ENCODE measurements around the gene SYNPO.
A peak's percentile ranks its signal among the peaks of the same experiment; 100 is the strongest.

Gene SYNPO, protein sequence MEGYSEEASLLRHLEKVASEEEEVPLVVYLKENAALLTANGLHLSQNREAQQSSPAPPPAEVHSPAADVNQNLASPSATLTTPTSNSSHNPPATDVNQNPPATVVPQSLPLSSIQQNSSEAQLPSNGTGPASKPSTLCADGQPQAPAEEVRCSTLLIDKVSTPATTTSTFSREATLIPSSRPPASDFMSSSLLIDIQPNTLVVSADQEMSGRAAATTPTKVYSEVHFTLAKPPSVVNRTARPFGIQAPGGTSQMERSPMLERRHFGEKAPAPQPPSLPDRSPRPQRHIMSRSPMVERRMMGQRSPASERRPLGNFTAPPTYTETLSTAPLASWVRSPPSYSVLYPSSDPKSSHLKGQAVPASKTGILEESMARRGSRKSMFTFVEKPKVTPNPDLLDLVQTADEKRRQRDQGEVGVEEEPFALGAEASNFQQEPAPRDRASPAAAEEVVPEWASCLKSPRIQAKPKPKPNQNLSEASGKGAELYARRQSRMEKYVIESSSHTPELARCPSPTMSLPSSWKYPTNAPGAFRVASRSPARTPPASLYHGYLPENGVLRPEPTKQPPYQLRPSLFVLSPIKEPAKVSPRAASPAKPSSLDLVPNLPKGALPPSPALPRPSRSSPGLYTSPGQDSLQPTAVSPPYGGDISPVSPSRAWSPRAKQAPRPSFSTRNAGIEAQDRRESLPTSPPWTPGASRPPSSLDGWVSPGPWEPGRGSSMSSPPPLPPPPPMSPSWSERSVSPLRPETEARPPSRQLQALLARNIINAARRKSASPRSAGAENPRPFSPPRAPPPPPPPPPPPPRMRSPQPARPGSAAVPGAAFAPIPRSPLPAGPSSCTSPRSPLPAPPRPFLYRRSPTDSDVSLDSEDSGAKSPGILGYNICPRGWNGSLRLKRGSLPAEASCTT

DNA sequence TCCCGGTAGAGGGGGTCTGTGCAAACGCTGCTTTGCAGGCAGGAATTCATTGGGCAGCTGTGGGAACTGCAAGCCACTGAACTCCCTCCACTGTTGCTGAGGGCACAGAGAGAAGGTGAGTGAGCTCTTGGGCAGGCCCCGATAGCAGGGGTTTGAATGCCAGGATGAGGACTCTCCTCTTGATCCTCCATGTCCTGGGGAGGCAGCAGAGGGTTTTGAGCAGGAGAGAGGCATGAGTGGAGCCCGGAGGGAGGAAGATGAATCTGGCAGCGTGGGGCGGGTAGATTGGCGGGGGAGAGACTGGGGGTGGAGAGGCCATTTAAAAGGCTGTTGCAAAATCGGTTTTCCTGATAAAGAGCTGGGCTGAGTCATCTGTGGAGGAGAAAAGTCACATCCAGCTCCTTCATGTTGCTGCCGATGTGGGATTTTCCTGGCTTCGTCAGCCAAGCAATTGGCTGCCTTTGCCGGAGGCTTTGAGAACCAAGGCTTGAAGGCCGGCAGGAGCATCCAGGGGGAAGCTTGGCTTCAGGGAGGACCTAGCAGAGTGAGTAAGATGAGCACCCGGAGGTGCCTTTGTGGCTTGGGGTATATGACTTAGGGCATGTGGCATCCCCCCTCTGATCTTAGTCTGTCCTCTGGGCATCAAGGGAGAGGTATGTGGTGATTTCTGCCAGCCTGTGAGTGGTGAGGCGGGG lies at the start of gene SYNPO:
SYNPO (plus strand) TSS at position 350 of the 695 bp plus-strand sequence. CDS start 7,616 bp downstream, outside the sequence.
- peak; percentile 20 for DNase-seq

DNA sequence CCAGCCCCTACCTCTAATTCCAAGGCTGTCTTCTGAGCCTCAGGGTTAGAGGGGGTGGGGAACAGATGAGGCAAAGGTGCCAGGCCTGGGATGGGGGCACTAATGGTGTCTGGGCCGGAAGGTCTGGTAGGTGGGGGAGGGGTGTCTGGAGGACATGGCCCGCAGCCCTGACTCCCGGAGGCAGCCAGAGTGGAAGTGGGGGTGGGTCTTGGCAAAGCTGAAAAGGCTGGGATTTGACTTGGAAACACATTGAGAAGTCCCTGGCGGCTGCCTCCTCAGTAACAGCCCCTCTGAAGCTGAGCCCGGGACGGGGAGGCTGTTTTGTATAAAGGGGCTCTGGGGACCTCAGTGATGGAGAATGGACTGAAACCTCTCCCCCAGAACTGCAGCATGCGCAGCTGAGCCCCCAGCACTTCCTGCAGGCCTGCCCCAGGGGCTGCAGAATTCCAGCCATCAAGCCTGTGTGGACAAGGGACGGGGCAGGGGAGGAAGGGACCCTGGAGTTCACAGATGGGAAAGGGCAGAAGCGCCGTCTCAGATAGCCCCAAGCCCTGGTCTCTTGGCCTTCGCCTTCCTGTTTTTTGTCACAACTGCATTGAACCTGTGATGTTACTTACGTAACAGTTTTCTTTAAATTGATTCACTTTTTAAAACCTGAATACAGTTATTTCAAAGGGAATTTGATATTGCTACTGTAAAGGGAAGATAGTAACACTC lies 49.3 kb upstream of the SYNPO start:
- no peak for DNase-seq

GRCh38 chr5:150593593-150593992 lies 46.9 kb upstream of the SYNPO start:
- no peak for DNase-seq

DNA sequence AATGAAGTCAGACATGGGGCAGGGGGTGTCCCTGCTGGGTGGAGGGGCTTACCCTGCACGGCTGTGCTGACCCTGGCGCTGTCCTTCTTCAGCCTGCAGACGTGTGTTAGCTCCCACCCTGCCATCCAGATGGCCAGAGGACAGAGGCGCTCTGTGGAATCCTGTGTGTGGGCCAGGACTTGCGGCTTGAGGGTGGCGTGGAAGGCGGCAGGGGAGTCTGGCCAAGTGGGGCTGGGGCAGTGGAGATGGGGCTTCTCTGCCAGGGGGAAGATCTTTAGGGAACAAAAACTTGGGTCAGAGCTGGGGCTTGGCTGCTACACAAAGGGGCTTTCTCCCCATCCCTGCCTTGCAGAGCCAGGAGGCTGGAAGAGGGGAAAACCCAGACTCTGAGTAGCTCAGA lies 46.5 kb upstream of the SYNPO start:
- no peak for DNase-seq

DNA sequence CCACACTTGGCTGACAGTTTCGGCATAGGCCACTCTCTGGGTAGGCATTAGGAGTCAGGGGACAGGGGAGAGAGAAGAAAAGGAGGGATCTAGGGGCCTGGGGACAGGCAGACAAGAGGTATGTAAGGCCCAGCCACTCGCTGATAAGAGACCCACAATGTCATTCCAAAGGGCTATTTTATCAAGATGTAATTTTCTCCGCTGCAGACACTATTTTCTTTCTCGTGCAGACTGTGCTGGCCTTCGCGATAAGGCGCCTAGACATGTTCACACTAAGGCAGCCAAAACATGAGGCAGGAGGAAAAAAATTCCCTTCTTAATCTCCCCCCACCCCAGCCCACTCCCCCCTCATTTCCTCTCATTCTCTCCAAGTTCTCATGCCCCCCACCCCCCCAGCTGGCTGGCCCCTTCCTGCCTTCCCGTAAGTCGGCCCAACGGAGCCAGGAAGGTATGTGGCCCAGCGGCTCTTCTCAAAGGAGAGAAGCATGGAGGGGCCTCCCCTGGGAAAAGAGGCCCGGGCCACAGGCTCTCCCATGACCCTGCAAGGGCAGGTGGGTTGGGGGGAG lies 44.9 kb upstream of the SYNPO start:
- DNase-seq: no peak

- DNase-seq: no peak
These were observed 44.1 kb upstream of the SYNPO start for GRCh38 chr5:150596313-150596712.

- DNase-seq: no peak
These were observed 43.6 kb upstream of the SYNPO start for GRCh38 chr5:150596826-150597225.

DNA sequence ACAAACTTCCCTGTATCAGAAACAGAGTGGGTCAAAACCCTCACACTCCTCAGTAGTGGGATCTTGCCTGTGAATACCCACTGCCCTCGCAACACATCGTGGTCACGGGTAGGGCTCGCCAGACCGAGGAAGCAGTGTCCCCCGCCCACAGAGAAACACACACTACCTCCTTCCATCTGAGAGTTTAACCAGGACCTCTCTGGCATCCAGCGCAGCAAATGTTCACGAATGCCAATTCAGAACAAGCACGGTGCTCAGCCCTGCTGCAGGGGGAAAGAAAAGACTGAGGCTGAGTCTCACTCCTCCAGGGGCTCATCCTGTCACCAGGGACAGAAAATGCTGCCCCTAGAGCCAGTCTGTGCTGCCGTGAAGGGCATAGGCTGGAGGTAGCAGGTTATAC lies 42.5 kb upstream of the SYNPO start:
- no peak for DNase-seq

- DNase-seq: no peak
These were observed 41.6 kb upstream of the SYNPO start for GRCh38 chr5:150598821-150599273.

GRCh38 chr5:150599281-150599680 lies 41.2 kb upstream of the SYNPO start:
- no peak for DNase-seq

DNA sequence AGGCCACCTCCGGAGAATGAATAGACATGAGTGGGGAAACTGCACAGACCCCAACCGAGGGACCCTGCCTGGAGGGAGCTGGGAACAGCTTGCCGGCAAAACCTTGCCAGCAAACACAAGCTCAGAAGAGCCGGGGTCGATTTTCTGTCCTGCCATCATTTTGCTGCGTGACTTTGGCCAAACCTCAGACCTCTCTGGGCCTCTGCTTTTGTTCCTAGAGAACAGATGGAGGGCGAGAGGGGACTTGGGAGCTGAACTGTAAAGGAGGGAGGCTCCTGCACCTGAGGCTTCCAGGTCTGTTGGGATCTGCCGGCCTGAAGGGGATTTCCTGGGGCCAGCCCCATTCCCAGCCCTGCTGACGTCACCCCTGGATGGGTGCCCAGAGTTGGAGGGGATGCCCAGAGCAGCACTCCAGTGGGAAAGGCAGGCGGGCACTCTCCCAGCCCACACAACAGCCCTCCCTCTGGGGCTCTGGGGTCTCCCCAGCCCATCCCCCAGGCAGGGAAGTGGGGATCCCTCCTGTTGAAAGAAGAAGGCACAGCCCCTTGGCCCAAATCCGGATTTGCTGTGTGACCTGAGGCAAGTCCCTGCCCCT lies 40.4 kb upstream of the SYNPO start:
- no peak for DNase-seq

DNA sequence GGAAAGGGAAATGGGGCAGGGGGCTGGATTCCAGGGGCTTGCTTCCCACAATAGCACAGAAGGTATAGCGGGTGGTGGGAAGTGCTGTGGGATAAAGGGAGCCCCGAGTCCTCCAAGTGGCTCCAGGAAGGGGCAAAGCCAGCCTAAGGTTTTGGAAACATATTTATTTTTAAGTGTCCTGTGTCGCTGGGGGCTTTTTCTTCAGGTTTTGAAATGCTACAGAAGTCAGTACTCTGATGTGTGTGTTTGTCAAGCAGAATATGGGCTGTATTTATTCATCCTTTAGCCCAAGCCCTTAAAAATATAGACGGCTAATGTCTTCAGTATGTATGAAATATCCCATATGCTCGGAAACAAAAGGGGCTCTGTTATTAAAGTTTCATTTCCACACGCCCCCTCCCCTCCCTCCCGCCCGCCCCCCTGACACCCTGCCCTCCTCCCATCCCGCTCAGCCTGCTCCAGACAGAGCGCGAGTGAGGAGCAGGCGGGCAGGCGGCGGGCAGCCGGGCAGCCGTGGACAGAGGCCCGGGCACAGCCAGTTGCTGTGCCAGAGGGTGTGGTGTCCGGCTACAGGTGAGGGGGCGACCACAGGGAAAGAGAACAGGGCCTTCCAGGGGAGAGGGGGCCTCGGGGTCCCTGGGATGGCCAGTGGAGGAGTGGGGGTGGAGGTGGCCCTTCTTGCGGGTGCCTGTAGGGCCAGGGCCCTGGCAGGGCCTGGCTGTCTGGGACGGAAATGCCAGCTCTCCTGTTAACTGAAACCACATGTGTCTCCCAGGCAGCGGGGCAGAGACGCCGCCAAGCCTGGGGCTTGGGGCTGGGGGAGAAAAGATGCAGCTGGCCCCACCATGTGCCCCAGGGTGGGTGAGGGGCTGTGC lies 39.6 kb upstream of the SYNPO start:
- no peak for DNase-seq

GRCh38 chr5:150601491-150602345 lies 38.7 kb upstream of the SYNPO start:
- no peak for DNase-seq

- no peak for DNase-seq
These were observed 37.4 kb upstream of the SYNPO start for GRCh38 chr5:150603052-150603451.

- no peak for DNase-seq
These were observed 37.0 kb upstream of the SYNPO start for GRCh38 chr5:150603491-150603890.

DNA sequence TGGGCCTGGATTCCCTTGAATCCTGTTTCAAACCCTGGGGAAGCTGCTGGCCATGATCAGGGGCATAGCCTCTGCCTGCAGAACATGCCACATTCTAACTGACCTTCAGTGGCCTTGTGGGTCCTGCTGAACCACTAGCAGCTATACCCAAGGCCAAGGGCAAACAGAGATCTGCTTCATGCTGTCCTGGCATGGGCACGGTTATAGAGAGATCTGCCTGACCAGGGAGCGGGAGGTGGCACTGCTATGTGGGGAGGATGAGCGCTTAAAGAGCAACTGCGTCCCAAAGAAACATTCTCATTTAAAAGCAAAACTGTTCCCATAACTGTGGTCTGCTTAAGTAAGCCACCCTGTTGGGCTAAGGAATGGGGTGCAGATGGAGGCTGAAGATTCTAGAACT lies 36.5 kb upstream of the SYNPO start:
- no peak for DNase-seq

- DNase-seq: no peak
These were observed 35.5 kb upstream of the SYNPO start for GRCh38 chr5:150604894-150605440.

DNA sequence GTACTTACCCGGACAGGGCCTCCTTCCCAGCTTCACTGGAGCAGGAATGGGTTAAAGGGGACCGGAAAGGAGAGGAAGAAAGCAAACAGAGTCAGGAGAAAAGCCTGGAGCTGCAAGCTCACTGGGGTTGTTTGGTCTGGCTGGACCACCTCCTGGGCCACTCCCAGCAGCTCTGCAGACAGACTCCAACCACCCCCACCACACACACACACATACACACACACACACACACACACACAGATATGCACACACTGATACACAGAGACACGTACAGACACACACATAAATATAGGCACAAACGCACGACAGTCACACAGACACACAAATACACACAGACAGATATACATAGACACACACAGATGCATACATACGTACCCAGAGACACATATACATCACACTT lies 34.9 kb upstream of the SYNPO start:
- no peak for DNase-seq

- DNase-seq: no peak
These were observed 34.0 kb upstream of the SYNPO start for GRCh38 chr5:150606476-150606875.
